GM21381 (cell line): ENCODE data around the gene STAB2.

Experiments used
- ATAC-seq: cut with Tn5 transposase; IDR thresholded peaks from one replicate; pipeline ENCODE4 v1.9.1; 2021; ENCODE audit warnings: mild to moderate bottlenecking, moderate library complexity; ENCODE audit not compliant: unreplicated experiment

The STAB2 gene

GRCh38 chr12:103779410-103780092 is 192.5 kb downstream of the STAB2 start:
- ATAC-seq = no peak

DNA sequence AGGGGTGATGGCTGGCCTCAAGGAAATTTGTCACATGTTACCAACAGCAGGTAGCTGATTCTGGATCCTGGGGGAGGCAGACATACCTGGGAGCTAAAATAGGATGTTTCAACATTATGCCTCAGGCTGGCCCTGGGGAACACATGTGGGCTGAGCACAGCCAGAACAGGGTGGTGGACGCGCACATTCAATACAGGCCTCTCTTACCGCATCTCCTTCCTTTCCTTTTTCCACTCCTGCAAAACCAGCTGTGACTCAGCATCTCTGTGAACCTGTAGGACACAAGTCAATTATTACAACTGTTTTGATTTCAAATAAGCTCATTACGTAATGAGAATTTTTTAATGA is 193.0 kb downstream of the STAB2 start:
- no peak for ATAC-seq

DNA sequence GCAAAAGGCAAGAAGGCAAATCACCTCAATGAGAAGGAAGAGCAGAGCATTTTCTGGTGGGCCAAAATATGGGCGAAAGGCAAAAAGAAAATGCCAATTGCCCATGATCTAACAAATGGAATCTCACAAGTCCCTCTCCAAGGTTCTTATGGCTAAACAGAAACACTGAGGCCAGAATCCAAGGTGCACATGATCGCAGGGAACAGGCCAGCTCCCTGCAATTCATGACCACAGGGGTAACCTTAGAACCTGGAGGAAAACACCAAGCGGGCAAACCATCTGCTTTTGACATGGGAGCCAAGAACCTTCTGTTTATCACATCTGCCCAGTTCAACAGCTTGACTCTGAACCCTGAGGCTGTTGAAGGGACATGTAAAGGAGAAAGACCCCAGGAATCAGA is 193.9 kb downstream of the STAB2 start:
- no peak for ATAC-seq

DNA sequence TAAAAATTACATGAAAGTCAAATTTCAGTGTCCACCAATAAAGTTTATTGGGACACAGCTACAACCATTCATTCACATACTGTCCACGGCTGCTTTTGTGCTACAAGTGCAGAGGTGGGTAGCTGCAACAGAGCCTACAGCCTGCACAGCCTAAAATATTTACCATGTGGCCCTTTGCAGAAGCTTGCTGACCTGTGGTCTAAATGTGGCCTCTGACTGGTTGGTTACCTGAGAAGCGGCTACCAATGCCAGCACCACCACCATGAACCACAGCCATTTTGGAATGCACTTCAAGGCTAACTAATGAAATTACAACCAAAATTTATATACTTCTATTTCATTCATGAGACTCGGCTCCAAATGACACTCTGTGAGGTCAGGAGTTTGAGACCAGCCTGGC is 195.3 kb downstream of the STAB2 start:
- ATAC-seq = no peak

DNA sequence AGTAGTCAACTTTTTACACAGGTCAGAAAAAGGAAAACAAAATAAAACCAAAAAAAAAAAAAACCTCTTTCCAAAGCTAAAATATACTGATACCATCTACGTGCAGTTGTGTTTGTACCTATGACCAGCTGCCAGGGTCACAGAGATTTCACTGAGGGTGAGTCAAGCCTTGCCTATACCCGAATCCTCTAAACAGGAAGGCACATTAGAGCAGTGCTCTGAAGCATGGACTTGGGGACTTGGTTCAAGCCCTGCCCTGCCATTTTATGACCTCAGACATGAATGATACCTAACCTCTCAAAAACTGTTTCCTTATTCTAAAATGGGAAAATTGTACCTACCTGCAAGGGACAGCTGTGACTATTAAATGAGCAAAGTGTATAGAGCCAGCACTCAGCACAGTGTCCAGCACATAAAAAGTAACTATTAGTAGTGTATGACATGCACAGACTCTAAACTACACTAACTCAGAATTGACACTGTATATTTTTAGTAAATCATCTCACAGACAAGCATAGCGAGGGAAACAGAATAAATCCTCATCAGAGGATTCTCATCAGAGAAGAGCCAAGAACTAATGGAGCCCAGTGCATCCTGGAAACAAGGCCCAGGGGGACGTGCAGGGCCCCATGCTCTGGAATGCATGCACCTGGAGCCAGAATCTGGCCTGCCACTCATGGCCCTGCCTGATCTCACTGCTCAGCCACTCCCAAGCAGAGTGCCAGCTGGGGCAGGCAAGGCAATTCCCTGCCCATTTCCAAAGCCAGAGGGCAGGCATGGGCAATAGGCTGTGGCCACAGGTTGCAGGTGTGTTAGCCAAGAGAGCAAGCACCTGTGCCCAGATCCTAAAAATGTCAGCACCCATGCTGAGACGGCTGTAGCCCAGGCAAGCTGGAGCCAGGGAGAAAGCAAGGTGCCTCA is 196.9 kb downstream of the STAB2 start:
- ATAC-seq = no peak

- no peak for ATAC-seq
Observed at GRCh38 chr12:103785243-103786031, 198.4 kb downstream of the STAB2 start.

DNA sequence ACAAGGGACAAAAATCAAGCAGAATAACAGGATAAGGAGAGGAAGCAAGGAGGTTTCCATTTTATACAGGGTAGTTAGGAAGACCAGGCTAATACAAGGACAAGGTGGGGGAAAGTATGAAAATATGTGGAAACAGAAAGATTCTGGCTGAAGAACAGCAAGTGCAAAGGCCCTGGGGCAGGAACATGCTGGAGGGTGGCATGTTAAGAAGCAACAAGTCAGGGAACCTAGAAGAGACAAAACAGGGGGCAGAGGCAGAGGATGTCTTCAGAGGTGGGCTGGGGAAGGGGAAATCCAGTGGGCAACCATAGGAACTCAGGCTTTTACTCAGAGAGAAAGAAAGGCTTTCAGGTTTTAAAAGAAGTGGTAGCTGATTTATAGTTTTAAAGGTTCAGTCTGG is 199.1 kb downstream of the STAB2 start:
- ATAC-seq = no peak

- no peak for ATAC-seq
Observed at GRCh38 chr12:103791350-103791920, 204.4 kb downstream of the STAB2 start.

- no peak for ATAC-seq
Observed at GRCh38 chr12:103793046-103793445, 206.0 kb downstream of the STAB2 start.

DNA sequence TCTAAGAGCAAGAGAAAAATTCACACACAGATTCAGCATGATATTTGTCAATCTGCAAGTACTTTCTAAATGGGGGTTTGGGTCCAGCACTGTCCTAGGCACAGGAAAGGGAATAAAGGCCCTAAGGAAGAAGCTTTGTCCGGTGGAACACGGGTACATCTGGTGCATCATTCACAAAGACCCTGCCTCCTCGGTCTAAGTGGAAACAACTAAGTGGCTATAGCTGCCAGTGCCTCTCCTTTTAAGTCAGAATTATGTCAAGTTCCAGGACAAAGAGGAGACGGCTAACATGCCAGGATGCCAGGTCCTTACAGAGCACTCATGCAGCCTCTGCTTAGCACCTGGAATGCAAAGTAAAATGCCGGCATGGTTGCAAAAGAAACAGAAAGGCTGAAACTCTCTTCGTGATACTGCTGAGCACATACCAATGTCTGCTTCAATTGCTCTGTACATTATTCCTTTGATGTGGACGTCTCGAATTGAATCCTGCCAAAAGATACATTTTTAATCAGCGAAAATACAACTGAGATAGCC is 206.5 kb downstream of the STAB2 start:
- no peak for ATAC-seq

GRCh38 chr12:103794309-103795213 is 207.5 kb downstream of the STAB2 start:
- ATAC-seq = no peak

DNA sequence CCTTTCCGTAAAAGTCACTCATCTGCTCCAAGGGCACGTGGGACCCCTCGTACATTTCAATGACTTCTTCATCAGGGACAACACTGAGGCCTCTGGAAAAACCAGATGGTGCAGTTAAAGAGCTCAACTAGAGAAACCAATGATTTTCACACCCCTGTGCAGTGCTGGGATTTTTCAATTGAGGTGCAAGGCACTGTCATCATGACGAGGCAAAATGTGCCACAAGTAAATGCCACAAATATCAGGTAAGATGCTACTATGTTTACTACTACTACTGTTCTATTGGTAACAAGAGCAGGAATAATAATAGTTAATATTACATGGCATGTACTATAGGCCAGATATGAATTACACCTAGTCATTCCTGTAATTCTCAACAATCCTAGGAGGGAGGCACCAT is 211.5 kb downstream of the STAB2 start:
- no peak for ATAC-seq

- ATAC-seq = no peak
Observed at GRCh38 chr12:103799504-103799856, 212.4 kb downstream of the STAB2 start.

- no peak for ATAC-seq
Observed at GRCh38 chr12:103799857-103800771, 213.0 kb downstream of the STAB2 start.

GRCh38 chr12:103801709-103802585 is 214.9 kb downstream of the STAB2 start:
- ATAC-seq = no peak

DNA sequence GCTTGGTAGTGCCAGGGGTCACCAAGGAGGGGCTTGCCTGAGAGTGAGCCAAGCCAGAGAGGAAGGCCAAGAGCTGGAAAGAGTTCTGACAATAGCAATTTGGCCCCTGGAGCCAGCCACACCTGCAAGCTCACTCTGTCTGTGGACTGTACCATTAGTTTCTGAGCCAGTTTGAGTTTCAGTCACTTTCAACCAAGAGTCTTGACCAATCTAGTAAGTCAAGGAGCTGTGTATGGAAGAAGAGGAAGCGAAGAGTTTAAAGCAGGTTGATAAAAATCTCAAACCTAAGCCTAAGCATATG is 215.5 kb downstream of the STAB2 start:
- no peak for ATAC-seq

DNA sequence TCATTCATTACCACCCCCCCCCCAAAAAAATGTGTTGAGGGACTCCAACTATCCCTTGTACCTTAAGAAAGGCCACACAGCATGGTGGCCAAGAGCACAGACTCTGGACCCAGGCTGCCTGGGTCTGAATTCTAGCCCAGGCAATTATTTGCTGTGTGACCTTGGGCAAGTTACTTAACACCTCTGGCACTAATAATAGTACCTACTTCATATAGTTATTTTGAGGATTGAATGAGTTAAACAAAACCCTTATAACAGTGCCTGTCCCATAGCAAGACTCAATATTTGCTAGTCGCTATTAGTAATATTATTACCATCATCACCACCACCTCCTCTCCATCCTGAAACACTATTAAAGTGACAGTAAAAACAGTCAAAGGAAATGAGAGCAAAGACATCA is 216.8 kb downstream of the STAB2 start:
- no peak for ATAC-seq

DNA sequence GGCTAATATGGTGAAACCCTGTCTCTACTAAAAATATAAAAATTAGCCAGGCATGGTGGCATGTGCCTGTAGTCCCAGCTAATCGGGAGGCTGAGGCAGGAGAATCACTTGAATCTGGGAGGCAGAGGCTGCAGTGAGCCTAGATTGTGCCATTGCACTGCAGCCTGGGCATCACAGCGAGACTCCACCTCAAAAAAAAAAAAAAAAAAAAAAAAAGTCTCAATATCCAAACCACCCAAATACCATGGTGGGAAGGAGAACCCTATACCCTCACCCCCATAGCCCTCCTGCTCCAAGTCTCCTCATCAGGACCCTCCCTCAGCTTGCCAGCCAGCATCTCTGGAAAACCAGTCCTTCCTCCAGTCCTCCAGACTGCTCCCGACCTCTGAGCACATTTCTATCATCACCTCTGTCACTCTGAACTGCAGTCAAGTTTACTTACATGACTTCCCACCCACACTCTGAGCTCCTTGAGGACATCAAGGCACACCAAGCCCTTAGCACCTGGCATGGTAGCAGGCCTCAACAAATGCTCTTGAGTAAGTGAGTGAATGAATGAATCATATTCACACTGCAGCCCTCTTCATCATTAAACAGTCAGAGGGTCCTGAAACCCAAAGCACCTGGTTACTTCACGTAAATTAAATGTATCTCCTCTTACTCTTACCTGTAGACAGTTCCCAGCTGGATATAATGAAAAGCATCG is 218.7 kb downstream of the STAB2 start:
- no peak for ATAC-seq
